GM20000 (cell line): Measurements from ENCODE around the gene HS6ST3.

Source experiments
- DNase-seq: peaks from one replicate; pipeline ENCODE4 v3.0.0; 2012; ENCODE audit warnings: low spot score
- TF ChIP-seq, protein P1 (sequence below): IDR thresholded peaks from 2 replicates; pipeline ENCODE4 v1.5.1; 2012; ENCODE audit warnings: mild to moderate bottlenecking, control low read depth; ENCODE audit errors: extremely low read depth, missing control alignments

Gene HS6ST3

DNA sequence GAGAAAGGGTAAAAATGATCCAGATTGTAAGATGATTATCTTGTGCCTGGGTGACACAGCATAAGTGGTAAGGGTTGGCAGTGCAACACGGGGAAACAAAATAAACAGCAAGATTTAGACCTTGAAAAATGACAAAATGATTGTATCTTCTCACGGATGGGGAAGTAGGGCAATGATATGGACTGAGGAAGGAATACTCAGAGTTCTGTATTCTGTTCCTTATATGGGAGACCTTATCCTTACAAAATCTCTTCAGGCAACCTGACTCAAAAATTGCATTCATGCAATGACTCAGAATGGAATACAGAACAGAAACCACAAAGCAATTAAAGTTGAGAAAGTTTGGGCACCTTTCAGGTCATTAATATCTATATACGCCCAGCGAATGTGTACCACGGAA, 149.0 kb downstream of the HS6ST3 start:
- TF ChIP-seq, protein P1, sequence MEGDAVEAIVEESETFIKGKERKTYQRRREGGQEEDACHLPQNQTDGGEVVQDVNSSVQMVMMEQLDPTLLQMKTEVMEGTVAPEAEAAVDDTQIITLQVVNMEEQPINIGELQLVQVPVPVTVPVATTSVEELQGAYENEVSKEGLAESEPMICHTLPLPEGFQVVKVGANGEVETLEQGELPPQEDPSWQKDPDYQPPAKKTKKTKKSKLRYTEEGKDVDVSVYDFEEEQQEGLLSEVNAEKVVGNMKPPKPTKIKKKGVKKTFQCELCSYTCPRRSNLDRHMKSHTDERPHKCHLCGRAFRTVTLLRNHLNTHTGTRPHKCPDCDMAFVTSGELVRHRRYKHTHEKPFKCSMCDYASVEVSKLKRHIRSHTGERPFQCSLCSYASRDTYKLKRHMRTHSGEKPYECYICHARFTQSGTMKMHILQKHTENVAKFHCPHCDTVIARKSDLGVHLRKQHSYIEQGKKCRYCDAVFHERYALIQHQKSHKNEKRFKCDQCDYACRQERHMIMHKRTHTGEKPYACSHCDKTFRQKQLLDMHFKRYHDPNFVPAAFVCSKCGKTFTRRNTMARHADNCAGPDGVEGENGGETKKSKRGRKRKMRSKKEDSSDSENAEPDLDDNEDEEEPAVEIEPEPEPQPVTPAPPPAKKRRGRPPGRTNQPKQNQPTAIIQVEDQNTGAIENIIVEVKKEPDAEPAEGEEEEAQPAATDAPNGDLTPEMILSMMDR, result no peak
- no peak for DNase-seq

DNA sequence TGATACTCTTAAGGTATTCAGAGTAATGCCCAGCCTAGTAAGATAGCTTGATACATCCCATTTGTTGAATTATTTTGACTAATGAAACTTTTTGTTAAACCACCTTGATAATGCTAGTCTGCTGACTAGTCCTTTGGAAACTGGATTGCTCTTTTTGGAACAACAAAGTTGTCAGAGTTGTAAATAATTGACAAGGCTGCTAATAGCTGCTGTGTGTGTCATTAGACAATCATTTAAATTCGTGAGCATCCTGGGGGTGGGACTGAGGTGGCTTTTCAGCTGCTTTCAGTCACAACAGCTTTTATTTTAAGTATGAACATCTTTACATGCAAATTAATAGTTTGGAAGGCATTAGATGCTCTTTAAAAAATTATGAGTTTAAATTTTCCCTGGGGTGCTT, 153.5 kb downstream of the HS6ST3 start:
- TF ChIP-seq, protein P1, result no peak

DNA sequence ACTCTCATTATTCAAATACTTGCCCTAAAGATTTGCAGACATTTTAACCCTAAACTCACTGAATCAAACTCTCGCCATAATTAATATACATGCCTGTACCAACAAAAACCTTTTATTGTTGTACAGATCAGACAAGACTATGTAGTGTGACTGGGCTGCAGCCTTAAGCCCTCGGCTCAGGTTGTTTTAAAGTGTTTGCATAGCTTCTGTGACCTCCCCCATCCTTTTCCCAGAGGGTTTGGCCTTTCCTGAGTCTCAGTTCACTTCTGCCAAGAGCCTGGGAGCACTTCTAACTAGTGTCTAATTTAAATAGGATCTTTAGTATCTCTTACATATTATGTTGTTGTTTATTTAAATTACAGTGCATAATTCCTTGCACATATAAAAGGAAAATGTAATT, 158.2 kb downstream of the HS6ST3 start:
- TF ChIP-seq, protein P1, result no peak
- no peak for DNase-seq

More for the DNA sequence above, 153.5 kb downstream of the HS6ST3 start:
- no peak for DNase-seq

DNA sequence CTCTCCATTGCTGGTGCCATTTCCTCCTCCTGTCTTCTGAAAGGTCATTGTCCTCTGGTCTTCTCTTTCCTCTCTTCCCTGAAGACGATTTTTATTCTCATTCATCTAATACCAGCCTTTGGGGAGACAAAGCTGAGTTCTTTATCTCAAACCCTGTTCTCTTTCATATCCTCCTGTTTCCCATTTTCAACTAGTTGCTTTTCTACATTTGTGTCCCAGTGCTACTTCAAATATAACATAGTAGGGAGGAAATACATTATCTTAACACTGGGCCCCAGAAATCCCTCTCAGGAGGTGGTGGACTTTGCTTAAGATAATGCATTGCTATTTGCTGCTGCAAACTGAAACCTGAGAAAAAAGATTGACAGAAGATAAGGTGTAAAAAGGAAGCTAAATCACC, 159.1 kb downstream of the HS6ST3 start:
- TF ChIP-seq, protein P1, result no peak
- no peak for DNase-seq

DNA sequence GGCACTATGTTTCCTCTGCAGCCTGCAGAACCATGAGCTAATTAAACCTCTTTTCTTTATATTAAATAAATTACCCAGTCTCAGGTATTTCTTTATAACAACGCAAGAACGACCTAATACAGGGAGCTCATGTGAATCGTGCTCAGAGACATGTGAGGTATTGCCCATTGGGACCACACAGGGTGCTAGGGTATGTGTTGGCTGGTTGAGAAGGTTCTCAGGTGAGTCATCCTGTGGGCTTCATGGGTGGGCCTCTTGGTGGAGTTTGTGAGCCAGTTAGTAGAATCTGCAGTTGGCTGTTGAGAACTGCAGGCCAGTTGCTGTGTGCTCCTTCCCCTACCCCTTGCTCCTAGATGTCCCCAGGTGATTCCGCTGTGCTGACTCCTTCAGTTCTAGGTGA, 163.0 kb downstream of the HS6ST3 start:
- DNase-seq, result no peak
- TF ChIP-seq, protein P1, result no peak

DNA sequence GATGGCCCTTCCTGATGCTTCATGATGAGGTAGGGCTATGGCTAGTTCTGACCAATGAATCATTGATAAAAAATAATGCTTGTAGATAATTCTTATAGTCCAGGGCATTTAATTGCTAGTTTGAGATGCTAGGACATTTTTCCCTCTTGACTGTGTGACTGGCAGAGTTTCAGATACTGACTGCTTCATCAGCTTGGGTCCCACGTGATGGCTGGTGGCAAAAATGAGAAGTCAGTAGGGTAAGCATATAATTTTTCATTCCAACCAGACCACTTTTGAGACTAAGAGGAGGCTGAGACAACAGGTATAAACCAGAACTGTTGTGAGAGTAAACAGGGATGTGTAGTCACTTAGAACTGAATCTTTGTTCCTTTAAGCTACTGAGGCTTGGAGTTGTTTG, 183.3 kb downstream of the HS6ST3 start:
- TF ChIP-seq, protein P1, result no peak
- DNase-seq, result no peak

DNA sequence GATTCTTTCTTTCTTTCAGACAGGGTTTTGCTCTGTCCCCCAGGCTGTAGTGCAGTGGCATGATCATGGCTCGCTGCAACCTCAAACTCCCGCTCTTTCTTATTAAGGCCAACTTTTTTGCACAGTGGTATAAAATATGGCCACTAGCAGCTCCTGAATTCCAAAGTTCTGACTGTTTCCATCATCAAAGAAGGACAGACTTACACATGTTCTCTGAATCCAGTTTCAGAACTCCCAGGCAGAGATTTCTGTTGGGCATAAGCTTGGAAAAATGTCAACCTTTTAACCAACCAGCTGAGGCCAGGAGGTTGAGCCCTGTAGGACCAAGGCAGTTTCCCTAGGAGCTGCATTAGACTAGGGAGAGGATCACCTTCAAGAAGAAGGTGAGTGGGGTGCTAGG, 184.1 kb downstream of the HS6ST3 start:
- TF ChIP-seq, protein P1, result no peak
- no peak for DNase-seq
